Stimulated activated CD8-positive, alpha-beta memory T cell treated with anti-CD3 and anti-CD28 coated beads, Interleukin-15, amount 100 ng/mL, for 4 hours (primary cell): ENCODE measurements around the gene TH.

Experiments used
- DNase-seq, 2 donors: peaks; one replicate each; pipeline ENCODE4 v3.0.0-alpha.2; 2020; ENCODE audit warnings: low read depth in 2 of 2

TH gene

DNA sequence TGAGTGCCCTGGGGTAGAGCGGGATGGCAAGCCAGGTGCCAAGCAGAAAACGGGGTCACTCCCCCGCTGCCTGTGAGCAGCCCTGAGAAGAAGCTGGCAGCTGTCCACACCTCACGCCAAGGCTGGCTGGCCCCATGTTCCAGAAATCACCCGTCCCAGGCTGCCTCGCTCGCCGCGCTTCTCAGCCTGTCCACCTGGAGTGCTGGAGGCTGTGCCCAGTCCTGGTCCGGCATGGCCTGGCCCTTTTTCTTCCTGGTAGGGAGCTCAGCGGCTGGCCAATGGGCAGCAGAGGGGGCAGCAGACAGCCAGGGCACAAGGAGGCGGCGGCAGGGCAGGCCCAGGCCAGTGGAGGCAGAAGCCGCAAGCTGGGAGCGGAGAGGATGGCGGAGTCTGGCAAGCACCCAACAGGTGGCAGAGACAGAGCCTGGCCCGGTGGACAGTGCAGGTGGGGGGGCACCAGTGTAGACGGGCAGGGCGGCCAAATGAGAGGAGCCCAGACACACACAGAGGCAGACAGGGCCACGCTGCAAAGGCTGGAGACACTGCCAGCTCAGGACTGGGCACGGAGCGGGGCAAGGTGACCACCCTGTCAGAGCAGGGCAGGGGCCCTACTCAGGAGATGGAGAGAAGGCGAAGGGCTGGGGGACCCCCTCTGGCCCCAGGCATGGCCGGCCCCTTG is 37.2 kb upstream of the TH start:
- DNase-seq, result no peak

DNA sequence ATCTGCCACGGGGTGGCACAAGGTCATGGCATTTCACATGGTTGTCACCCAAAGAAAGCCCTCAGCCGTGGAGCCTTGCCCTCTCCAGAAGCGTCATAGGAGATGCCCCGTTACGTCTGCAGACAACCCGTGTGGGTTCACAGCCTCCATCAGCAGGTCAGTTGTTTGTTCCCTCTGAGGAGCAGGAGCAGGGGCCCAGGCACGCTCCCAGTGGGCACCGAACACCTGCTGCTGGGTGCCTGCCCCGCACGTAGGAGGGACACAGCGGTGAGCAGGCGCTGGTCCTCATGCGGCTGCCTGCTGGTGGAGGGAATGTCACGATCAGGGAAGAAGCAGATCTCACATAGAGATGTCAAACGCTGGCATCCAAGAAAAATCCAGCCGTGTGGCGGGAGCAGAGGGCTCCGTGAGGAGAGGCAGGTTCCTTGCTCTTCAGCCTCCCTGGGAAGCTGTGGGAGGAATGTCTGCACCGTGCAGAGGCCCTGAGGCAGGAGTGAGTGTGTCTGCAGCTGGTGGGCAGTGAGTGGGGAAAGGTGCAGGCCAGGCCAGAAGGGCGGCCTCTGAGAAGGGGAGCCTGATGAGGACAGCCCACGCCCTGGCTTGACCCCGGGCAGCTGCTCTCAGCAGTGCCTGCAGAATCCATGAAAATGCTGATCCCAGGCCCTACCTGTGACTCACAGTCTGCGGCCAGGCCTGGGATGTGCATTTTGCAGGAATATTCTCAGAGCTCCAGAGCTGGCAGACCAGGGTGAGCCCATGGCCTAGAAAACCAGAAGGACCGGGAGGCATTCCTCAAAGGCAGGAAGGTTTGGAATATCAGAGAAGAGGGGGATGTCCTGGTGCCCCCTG is 36.4 kb upstream of the TH start:
- no peak for DNase-seq

DNA sequence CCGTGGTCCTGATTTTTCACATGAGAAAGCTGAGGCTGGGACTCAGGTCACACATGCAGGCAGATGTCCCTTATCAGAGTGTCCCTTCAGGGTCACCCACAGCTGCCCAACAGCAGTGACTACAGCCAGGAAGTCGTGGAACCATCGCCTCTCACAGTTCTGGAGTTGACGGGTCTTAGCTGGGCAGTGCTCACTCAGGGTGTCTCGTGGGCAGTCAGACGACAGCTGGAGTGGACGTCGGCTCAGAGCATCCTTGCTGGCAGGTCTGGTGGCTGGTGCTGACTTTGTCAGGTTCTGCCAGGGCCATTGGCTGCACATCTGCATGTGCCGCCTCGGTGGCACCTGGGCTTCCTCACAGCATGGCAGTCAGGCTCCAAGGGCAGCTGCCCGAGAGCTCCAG is 35.6 kb upstream of the TH start:
- no peak for DNase-seq

DNA sequence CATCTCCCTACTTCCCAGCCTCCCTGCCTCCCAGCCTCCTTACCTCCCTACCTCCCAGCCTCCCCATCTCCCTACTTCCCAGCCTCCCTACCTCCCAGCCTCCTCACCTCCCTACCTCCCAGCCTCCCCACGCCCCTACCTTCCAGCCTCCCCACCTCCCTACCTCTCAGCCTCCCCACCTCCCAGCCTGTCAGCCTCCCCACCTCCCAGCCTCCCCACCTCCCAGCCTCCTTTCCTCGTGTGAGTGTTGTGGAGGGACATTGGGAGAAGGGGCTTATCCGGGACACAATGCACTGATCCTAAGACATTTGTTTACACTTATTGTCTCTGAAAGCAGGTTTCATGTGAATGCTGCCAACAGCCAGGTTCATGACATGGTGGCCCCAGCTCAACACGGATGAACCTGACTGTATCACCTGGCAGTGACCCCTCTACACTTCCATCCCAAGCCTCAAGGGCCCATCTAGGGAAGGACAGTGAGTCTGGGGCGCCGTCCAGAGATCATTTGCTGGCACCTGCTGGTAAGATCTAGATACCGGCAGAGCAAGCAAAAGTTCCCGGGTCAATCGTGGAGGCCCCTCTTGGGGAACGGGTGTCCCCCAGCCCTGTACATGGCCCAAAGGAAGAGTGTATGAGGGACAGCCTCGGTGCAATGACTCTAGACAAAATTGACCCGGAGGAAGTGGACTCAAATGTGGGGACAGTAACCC is 34.5 kb upstream of the TH start:
- no peak for DNase-seq

DNA sequence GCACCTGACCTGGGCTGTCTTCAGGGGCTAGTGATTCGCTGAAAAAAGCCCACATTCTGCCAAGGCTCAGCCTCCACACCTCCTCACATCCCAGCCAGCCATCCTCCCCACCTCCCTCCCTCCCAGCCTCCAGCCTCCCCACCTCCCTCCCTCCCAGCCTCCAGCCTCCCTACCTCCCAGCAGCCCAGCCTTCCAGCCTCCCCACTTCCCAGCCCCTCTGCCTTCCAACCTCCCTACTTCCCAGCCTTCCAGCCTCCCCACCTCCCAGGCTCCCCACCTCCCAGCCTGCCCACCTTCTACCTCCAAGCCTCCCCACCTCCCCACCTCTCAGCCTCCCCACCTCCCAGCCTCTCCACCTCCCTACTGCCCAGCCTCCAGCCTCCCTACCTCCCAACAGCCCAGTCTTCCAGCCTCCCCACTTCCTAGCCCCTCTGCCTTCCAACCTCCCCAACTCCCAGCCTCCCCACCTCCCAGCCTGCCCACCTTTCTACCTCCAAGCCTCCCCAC is 33.7 kb upstream of the TH start:
- no peak for DNase-seq

DNA sequence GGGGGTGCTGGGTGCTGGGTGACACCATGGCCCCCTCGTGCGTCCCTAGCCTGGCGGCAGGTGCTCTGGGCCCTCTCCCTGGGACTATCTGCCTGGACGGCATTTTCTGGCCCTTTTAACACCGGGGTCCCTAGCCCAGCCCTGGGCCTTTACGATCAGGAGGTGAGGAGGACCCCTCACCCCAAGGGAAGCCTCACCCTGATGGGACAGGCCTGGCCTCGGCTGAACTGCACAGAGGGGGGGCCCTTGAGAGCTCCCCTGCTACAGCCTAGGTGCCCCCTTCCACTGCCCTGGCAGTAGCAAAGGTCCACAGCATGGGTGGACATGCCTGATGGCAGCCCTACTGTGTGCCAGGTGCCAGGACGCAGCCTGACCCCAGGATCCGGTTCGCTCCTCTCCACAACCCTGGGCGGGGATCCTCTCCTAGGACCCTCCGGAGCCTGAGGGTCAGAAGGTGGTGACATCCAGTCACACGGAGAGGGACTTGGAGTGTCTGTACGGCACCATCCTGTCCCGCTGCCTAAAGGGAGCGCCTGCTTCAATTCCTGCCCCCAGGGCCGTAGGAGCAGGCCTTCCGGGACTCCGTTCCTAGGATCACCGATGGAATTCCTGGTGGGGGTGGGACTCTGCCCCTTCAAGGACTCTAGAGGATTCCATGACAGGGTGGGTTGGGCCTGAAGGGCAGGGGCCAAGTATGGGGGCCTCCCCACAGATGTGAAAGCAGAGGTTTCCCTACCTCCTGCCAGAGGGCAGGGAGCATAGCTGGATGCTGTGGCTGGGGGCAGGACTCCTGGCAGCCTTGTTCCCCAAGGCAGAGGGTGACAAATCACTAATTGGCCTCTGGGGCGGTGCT is 33.0 kb upstream of the TH start:
- DNase-seq, result no peak

DNA sequence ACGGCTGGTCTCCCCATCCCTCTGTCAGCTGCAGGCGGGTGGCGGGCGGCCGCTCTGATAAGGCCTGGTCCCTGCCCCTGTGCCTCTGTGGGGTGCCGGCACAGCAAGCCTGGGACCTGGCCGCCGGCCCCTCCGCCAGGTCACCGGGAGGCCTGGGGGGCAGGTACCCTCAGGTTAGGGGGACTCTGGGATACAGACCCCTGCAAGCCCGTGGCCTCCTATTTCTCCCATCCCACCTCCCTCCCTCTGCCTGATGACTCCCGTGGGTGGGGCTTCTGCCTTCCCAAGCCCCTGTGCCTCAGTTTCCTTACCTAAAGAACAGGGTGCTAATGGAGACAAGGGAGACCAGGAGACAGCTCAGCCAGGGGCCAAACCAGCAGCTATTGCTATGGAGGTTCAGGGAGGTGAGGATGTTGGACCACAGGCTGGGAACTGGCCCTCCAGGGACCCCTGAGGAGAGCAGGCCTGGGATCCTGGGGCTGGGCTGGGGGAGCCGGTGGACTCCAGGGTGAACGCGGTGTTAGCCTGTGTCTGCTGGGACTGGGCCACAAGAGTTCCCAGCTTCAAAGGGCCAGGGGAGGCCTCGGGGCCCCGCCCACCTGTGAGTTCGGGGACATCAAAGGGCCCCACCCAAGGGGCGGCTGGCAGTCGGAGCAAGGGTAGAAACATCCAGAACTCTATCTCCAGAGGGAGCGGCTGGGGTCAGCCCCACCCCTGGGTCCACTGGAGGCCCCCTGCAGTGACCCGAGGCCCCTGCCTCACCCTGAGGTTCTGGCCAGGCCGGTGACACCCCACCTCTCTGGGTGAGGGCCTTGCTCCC is 32.0 kb upstream of the TH start:
- DNase-seq, result no peak

DNA sequence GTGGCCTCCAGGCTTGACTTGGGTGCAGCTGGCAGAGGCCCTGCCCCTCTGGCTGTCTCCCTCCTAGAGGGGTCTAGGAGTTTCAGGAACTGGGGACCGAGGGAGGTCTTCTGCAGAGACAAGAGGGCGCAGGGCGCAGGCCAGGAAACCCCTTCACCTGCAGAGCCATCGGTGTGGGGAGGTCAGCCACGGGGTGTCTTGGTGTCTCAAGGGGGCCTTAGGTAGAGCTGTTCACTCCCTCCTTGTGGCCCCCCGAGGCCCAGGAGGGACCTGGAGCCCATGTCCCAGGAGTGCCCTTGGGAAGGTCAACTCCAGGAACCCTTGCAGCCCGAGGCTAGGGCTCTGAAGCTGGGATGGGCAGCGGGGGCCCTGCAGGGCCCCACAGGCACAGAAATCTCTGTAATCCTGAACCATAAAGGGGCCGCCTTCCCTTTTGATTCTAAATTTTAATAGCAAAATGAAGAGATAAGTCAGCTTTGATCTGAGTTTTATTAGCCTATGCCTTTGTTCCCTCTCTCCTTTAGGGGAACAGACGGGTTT is 31.4 kb upstream of the TH start:
- no peak for DNase-seq

DNA sequence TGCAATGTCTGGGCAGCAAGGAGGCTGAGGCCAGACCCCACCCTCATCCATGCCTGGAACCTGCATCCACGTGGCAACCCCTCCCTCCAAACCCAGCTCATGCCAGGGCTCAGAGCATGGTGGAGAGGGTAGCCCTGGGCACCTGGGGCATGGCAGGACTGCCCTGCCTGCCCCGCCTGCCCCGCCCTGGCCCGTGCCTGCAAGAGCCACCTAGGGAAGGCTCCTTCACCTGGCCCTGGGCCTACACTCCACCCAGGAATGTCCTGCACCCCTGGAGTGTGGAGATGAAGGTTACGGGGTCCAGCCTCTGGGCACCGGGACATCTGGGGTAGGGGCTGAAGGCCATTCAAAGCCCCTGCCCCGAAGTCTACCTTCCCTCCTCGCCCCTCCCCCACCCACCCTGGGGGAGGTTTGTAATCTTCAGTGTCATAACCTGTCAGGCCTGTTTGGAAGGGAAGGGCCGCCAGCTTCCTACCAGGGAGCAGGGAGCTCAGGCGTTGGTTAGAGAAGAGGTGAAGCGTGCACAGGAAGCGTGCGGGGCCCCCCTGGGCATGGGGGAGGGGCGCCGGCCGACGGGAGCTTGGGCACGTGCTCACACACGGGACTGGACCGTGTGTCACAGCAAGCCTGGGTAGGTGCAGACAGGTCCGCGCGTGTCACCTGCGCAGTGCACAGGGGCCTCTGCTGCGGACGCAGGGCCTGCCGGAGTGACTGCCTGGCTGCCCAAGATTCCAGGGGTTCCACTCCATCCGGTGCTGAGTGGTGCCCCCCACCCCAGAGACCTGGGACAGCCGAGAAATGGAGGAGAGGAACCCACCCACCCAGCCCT is 30.7 kb upstream of the TH start:
- no peak for DNase-seq

DNA sequence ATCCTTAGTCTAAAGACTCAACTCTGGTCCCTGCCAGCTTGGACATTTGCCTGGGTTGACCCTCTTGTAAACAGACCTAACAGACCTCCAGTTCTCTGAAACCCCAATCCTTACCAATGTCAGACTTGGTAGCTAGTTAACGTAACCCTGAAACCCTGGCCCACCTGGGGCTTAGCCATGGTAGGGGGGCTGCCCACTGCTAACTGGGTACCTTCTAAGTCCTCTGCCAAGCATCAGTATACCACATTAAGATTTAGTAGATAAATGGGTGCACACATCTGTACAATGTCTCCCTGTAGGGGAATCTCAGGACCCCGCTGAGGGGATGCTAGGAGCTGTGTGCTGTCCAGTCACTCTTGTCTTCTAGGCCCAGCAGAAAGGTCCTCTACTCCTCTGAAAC is 29.9 kb upstream of the TH start:
- no peak for DNase-seq

DNA sequence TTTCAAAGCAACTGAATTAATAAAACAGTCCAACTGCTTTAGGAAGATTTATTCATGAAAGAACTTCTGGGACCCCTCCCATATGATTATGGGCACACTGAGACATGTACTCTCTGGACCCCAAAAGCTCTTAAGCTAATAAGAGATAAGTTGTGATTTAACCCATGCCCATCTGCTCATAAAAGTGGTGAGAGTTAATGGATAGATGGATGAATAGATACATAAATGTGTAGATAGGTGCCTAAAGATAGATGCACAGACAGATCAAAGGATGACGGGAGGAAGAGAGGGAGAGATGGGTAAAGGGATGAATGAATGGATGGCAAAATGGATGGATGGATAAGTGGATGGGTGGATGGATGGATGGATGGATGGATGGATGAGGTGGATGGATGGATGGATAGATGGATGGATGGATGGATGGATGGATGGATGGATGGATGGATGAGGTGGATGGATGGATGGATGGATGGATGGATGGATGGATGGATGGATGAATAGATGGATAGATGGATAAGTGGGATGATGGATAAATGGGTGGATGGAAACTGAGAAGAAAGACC is 29.4 kb upstream of the TH start:
- DNase-seq, result no peak

DNA sequence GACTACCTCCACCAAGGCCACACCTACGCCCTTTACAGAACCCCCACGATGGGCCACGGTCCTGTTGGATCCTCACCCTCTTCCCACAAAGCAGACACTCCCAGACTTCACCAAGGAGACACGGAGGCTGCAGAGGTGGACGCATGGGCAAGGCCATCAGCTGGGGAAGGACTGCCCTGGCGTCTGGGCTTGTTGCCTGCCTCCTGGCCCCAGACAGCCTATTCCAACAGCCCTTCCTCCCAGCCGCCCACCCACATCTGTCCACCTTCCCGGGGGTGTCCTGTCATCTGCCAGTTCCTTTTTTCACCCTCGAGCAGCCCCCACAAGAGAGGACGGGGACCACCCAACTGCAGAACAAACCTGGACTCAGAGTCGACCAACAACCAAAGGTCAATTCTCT is 28.9 kb upstream of the TH start:
- no peak for DNase-seq

DNA sequence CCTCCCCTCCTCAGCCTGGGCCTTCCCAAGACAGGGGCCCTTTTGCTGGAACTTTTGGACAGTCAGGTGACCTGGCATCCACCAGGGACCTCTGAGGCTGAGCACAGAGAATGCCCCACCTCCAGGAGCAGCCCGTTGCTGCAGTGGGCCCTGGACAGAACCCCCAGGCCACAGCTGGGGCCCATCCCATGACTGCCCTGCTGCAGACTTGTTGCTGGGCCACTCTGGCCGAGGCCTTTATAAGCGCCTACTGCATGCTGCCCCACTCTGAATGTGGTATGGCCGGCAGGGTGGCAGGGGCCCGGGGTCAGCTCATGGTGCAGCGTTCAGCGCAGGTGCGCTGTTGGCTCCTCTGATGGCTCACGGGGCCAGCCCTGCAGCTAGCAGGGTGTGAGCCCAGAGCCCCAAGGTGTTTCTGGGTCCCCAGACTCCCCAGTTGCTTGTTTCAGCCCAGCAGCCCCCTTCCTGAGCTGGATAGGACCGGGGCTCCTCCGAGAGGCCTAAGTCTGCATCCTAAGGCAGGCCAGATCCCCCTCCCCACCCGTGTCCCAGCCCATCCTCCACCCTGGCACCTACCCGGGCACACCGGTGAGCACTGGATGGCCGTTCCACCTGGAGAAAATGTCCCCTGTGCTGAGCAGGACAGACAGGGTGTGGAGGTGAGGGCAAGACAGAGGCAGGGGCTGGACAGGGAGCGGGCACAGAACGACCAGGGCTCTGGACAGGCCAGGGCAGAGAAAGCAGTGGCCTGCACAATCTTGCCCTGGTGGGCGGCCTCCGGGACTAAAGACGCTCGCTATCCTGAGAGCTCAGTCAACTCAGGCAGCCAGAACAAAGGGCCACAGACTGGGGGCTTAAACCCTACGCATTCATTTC is 28.1 kb upstream of the TH start:
- no peak for DNase-seq

DNA sequence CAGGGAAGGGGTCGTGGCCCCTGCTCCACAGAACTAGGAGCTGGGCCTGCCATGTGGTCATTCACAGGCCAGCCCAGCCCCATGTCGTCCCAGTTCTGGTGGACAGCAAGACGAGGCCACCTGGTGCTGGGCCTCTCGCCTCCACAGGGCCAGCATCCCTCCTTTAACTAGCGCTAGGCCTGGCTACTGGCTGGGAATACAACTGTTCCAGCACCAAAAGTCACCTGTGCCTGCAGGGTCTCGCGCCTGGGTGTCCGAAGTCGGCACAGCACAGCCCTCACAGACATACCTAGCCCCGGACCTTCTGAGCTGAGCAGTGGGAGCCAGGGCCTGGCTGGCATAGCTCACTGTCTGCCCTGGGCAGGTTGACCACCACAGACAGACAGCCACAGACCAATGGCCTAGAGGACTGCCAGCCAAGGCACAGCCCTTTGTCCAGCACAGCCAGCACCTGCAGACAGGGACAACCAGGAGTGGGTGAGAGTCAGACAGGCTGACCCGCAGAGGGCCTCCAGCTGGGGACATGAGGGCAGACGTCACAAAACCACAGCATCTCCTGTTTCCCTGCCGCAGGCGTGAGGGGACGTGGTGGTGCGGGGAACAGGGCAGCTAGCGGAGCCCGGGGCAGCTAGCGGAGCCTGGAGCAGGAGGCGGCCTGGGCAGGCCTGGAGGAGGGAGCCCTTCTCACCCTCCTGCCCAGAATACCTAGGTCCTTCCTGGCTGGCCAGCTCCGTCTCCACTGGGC is 27.2 kb upstream of the TH start:
- no peak for DNase-seq

DNA sequence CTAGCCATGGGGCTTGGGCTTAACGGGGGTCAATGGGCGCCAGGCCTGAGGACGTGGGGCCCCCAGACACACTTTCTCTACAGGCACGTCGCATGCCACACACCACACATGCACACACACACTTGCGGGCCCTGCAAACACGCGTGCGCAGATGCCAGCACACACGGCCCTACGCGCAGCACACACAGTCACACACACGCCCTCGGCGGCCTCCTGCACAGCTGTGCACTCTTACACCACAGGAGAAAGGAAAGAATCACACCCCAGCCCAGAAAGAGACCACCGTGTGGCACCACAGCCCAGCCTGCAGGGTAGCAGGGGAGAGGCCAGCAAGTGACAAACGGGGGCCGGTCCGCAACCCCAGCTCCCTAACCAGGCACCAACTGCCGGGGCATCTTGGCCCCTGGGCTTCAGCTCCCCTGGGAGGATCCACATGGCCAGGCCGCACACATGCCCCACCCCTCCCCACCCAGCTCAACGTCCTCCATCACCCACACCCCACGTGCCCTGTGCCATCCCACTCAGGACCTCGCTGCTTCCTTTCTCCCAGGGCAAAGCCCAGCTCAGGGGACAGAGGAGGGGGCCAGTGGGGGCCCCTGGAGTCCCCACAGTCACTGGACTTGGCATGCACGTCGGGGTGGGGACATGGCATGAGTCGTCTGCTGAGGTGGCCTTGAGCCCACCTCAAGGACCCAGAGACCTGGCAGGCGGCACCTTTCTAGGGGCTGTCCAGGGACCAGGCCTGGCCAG is 26.3 kb upstream of the TH start:
- DNase-seq, result no peak

DNA sequence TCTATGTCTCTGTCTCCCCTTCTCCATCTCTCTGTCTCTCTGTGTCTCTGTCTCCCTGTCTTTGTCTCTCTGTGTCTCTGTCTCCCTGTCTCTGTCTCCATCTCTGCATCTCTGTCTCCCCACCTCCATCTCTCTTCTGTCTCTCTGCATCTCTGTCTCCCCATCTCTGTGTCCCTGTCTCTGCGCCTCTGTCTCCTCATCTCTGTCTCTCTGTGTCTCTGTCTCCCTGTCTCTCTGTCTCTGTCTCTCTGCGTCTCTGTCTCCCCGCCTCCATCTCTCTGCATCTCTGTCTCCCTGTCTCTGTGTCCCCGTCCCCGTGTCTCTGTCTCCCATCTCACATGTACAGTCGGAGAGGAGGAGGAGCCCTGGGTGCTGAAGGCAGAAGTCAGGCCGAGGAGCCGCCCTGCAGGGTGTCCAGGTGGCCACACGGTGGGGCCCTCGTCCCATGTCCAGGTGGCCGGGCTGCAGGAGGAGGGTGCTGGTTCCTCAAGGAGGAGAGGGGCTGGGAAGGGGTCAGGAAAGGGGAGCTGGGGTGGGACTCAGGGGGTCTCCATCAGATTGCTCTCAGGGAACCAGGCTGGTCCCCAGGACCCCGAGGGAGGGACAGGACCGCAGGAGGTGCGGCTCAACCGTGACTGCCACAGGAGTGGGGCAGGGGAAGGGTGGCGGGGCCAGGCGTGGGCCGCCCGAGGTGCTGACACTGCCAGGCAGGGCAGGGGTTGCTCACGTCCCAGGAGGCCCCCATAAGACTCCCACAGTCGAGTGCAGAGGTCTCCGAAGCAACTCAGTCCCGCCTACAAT is 25.6 kb upstream of the TH start:
- DNase-seq, result peak; percentile 37 to 44
